Measurements from ENCODE around the gene CATSPERD.

The CATSPERD gene

DNA sequence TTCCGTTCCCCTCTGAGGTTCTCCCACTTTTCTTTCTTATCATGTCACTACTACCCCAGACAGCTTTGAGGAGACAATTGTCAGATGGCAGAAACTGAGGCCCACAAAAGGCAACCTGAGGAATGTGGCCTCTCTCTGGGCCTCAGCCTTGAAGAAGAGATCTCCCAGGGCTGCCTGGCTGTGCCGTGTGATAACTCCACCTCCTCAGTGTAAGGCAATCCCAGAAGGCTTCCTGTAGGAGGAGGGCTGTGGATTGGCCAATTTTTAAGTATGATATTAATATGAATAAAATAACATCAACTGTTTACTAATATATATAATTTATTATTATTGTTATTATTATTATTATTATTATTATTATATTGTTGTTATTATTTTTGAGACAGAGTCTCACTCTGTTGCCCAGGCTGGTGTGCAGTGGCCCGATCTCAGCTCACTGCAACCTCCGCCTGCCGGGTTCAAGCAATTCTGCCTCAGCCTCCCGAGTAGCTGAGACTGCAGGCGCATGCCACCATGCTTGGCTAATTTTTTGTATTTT lies 75.0 kb downstream of the CATSPERD start:
- TF ChIP-seq, protein P1, sequence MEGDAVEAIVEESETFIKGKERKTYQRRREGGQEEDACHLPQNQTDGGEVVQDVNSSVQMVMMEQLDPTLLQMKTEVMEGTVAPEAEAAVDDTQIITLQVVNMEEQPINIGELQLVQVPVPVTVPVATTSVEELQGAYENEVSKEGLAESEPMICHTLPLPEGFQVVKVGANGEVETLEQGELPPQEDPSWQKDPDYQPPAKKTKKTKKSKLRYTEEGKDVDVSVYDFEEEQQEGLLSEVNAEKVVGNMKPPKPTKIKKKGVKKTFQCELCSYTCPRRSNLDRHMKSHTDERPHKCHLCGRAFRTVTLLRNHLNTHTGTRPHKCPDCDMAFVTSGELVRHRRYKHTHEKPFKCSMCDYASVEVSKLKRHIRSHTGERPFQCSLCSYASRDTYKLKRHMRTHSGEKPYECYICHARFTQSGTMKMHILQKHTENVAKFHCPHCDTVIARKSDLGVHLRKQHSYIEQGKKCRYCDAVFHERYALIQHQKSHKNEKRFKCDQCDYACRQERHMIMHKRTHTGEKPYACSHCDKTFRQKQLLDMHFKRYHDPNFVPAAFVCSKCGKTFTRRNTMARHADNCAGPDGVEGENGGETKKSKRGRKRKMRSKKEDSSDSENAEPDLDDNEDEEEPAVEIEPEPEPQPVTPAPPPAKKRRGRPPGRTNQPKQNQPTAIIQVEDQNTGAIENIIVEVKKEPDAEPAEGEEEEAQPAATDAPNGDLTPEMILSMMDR (IDR thresholded peaks at IDR 0.05): no peak

DNA sequence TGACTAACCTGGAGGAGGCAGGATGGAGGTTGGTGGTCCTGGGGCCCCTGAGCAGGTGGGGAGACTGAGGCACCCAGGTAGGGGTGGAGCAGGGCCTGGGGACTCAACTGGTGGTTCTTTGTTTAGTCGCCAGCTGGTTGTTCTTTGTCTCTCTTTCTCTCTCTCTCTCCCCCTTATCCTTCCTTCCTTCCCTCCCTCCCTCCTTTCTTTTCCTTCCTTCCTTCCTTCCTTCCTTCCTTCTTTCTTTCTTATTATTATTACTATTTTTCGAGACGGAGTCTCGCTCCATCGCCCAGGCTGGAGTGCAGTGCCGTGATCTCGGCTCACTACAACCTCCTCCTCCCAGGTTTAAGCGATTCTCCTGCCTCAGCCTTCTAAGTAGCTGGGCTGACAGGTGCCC lies 77.8 kb downstream of the CATSPERD start:
- TF ChIP-seq, protein P1 (IDR thresholded peaks at IDR 0.05): no peak

DNA sequence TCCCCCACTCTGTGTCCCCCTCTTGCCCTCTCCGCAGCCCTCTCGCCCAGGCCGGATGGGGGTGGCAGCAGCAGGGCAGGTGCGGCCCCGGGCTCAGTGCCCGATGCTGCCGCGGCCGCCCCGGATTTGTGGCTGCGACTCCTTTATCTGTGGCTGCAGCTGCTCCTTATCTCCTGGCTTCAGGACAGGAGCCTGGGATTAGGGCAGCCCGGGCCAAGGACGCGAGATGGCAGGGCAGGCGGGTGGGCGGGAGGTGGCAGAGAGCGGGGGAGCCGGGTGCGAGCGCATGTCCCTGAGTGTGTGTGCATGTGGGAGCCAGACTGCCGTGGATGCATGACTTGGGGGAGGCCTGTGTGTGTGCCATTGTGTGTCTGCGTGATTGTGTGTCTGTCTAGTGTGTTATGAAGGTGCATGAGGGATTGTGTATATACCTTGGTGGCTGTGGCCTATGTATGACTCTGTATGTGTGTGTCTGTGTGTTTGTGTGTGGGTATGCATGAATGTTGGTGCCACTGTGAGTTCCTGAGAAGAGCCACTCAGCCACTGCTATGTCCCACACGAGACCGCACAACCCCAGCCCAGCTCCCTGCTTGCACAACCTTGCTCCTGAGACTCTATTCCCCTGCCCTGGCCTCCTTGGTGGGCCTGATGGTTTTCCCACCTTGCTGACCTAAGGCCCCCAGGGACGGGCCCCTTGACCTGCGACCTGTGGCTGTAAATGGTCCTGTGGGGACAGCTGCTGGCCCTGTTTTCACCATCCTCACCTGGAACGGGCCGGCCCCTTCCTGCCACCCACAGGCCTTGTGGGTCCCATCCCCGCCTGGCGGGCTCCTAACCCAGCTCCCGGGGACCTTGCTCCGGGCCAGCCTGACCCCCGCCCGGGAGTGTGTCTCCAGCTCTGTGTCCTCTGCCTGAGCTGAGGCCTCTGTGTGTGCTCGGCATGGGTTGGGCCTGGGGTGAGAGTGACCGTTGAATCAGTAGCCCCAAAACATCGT lies 79.1 kb downstream of the CATSPERD start:
- TF ChIP-seq, protein P1 (IDR thresholded peaks at IDR 0.05): no peak

DNA sequence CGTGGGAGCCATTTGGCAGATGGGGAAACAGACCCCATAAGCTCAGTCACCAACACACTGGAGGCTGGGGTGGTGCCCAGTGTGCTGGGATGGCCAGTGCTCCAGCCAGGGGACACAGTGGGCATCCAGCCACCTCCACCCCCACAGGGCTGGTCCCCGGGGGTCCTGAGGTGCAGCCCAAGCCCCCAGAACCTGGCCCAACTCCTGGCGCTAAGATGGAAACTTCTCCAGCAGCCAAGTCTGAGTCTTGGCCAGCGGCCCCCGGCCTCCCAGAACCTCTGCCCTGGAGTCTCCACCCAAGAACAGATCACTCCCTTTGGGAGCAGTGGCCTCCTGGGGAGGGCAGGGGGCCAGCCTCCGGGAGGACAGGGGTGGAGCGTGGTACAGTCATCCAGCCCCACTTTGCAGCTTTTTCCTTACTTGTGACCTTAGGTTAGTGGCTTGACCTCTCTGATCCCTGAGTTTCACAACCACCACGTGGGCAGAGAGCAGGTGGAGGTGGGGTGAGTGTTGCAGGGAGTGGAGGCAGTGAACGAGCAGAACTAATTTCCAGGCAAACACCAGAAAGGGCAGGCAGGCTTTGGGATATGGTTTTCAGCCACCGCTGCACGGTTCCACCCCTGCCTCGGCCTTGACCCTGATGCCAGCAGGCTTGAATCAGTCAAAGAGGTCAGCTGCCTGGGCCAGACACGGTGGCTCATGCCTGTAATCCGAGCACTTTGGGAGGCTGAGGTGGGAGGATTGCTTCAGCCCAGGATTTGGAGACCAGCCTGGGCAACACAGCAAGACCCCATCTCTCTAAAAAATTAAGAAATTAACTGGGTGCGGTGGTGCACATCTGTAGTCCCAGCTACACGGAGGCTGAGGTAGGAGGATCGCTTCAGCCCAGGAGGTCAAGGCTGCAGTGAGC lies 80.2 kb downstream of the CATSPERD start:
- TF ChIP-seq, protein P1 (IDR thresholded peaks at IDR 0.05): no peak

DNA sequence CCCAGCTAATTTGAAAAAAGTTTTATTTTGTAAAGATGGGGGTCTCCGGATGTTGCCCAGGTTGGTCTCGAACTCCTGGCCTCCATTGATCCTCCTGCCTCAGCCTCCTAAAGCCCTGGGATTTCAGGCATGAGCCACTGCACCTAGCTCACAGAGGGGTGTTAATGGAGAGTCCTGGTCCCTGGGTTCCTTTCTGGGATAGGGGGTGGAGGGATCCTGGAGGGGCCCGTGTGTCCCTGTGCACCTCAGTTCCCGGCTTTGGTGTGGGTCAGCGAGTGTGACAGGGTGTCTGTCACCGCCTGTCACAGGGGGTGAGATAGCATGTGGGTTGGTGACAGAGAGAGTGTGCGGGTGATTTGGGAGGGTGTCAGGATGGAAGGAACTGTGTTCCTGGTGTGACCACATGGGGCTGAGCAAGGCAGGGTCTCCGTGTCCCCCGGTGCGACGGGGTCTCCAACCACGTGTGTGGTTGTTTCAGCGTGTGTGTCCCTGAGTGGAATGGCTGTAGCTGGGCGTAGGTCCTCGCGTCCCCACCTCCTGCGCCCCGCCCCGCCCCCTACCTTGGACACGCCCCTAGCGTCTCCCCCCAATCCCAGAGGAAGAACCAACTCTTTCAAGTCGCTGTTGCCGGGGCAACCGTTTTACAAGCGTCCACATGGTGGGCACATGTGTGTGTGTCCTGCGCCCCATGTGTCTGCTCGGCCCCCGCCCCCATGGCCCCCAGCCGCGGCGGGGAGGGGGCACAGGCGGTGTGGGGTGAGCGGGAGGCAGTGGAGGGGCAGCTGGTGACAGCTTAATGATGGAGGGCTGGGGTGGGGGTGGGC lies 81.6 kb downstream of the CATSPERD start:
- TF ChIP-seq, protein P1 (IDR thresholded peaks at IDR 0.05): no peak

DNA sequence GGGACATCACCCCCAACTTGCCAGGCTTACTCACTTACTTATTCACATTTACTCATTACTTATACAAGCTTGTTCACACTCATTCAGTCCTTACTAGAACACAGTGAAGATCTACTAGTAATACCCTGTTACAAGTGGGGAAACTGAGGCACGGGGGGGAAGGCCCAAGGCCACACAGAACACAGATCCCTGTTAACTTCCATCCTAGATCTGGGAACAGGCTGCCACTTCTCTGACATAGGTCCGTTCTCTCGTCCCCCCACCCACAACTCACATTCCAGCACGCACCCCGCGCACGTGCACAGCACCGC lies 83.0 kb downstream of the CATSPERD start:
- TF ChIP-seq, protein P1 (IDR thresholded peaks at IDR 0.05): no peak
